HEK293 (cell line): ENCODE measurements around the gene LILRB5.
"Not testable (repeated sequence)": the region's sequence is repeated elsewhere in the genome, so short reads cannot be mapped to it uniquely, and the experiment has no call there.

Experiments used
- CTCF ChIA-PET: fragments of 350-600 bp; formaldehyde crosslinking; extraction: SDS; loops from one replicate; lab custom pipeline; 2021; ENCODE audit warnings: antibody characterized with exemption; lab: Yijun Ruan, JAX
- POLR2A ChIA-PET: fragments of 300-600 bp; formaldehyde crosslinking; extraction: SDS; loops from one replicate; lab custom pipeline; 2020; ENCODE audit warnings: antibody characterized with exemption, inconsistent platforms; lab: Yijun Ruan, JAX
- H3K27ac ChIP-seq: fragments of 200-500 bp; sonication (Bioruptor generic); 2 replicates; pipeline ENCODE4 v1.5.1; 2014; ENCODE audit warnings: low read depth, low read length, control low read depth, inconsistent platforms; ENCODE audit errors: extremely low read depth
- H3K36me3 ChIP-seq, 2 experiments: fragments of 200-500 bp in 1 of 2; sonication (Bioruptor generic) in 1 of 2; 1 replicate in 1 of 2; 2 replicates in 1 of 2; pipeline ENCODE4 v1.5.1; 2014 to 2017; ENCODE audit warnings: inconsistent platforms in 2 of 2, low read length in 2 of 2; ENCODE audit not compliant: control insufficient read depth in 2 of 2, insufficient read depth in 1 of 2
- H3K4me1 ChIP-seq: fragments of 200-500 bp; sonication (Bioruptor generic); 2 replicates; pipeline ENCODE4 v1.5.1; 2014; ENCODE audit warnings: mild to moderate bottlenecking, low read length, inconsistent platforms; ENCODE audit not compliant: control insufficient read depth, insufficient read depth
- H3K4me3 ChIP-seq: 2 replicates; pipeline ENCODE4 v1.5.1; 2011; ENCODE audit warnings: low read depth, mild to moderate bottlenecking, control low read depth, low read length, moderate library complexity
- H3K9me3 ChIP-seq: fragments of 200-500 bp; sonication (Bioruptor generic); 2 replicates; pipeline ENCODE4 v1.5.1; 2014; ENCODE audit warnings: low read depth, low read length, inconsistent platforms; ENCODE audit not compliant: control insufficient read depth, insufficient read depth
- BCL11B ChIP-seq: fragments of 450-650 bp; formaldehyde crosslinking; IDR thresholded peaks from 2 replicates; pipeline ENCODE4 v1.5.1; 2016; ENCODE audit warnings: low read depth, missing biosample characterization, missing genetic modification characterization
- IKZF3 ChIP-seq: fragments of 450-650 bp; IDR thresholded peaks from 2 replicates; pipeline ENCODE4 v1.5.0; 2018; ENCODE audit warnings: missing biosample characterization, mild to moderate bottlenecking, missing genetic modification characterization, moderate library complexity
- SALL2 ChIP-seq: fragments of 450-650 bp; formaldehyde crosslinking; IDR thresholded peaks from 2 replicates; pipeline ENCODE4 v1.5.0; 2017; ENCODE audit warnings: missing biosample characterization, mild to moderate bottlenecking, missing genetic modification characterization, borderline replicate concordance
- ZBTB6 ChIP-seq: fragments of 450-650 bp; formaldehyde crosslinking; IDR thresholded peaks from 2 replicates; pipeline ENCODE4 v1.5.1; 2017; ENCODE audit warnings: missing biosample characterization, missing genetic modification characterization
- ZNF140 ChIP-seq: fragments of 450-650 bp; formaldehyde crosslinking; IDR thresholded peaks from 2 replicates; pipeline ENCODE4 v1.5.1; 2016; ENCODE audit warnings: missing biosample characterization, missing genetic modification characterization
- ZNF155 ChIP-seq: fragments of 450-650 bp; formaldehyde crosslinking; IDR thresholded peaks from 2 replicates; pipeline ENCODE4 v1.5.1; 2016; ENCODE audit warnings: missing biosample characterization, missing genetic modification characterization
- ZNF169 ChIP-seq: fragments of 450-650 bp; formaldehyde crosslinking; IDR thresholded peaks from 2 replicates; pipeline ENCODE4 v1.5.1; 2016; ENCODE audit warnings: missing biosample characterization, missing genetic modification characterization
- ZNF174 ChIP-seq: fragments of 450-650 bp; formaldehyde crosslinking; IDR thresholded peaks from 2 replicates; pipeline ENCODE4 v1.5.0; 2017; ENCODE audit warnings: missing biosample characterization, mild to moderate bottlenecking, missing genetic modification characterization
- ZNF280C ChIP-seq: fragments of 450-650 bp; formaldehyde crosslinking; IDR thresholded peaks from 2 replicates; pipeline ENCODE4 v1.5.1; 2016; ENCODE audit warnings: missing biosample characterization, missing genetic modification characterization
- ZNF350 ChIP-seq: fragments of 450-650 bp; formaldehyde crosslinking; IDR thresholded peaks from 2 replicates; pipeline ENCODE4 v1.5.0; 2017; ENCODE audit warnings: missing biosample characterization, mild to moderate bottlenecking, missing genetic modification characterization
- ZNF501 ChIP-seq: fragments of 450-650 bp; formaldehyde crosslinking; IDR thresholded peaks from 2 replicates; pipeline ENCODE4 v1.5.1; 2016; ENCODE audit warnings: missing biosample characterization, missing genetic modification characterization
- ZNF600 ChIP-seq: fragments of 450-650 bp; formaldehyde crosslinking; IDR thresholded peaks from 2 replicates; pipeline ENCODE4 v1.5.1; 2016; ENCODE audit warnings: missing biosample characterization, missing genetic modification characterization
- ZNF626 ChIP-seq: fragments of 450-650 bp; sonication (Bioruptor Pico); formaldehyde crosslinking; IDR thresholded peaks from 2 replicates; pipeline ENCODE4 v1.5.1; 2018; ENCODE audit warnings: missing biosample characterization, missing genetic modification characterization, inconsistent platforms
- ZNF843 ChIP-seq: fragments of 450-650 bp; formaldehyde crosslinking; IDR thresholded peaks from 2 replicates; pipeline ENCODE4 v1.5.1; 2016; ENCODE audit warnings: missing biosample characterization, missing genetic modification characterization
- ZSCAN18 ChIP-seq: fragments of 450-650 bp; formaldehyde crosslinking; IDR thresholded peaks from 2 replicates; pipeline ENCODE4 v1.5.1; 2016; ENCODE audit warnings: missing biosample characterization, missing genetic modification characterization
- TF ChIP-seq, protein P1 (sequence below): fragments of 450-650 bp; formaldehyde crosslinking; IDR thresholded peaks from 2 replicates; pipeline ENCODE4 v1.5.1; 2016; ENCODE audit warnings: missing biosample characterization, missing genetic modification characterization
- TF ChIP-seq, protein P2 (sequence below): fragments of 450-650 bp; formaldehyde crosslinking; IDR thresholded peaks from 2 replicates; pipeline ENCODE4 v1.5.1; 2016; ENCODE audit warnings: missing biosample characterization, missing genetic modification characterization

Gene LILRB5

GRCh38 chr19:54279406-54279962 is 22.4 kb upstream of the LILRB5 start (continued):
- TF ChIP-seq ZNF280C (tag by site-specific recombination): no peak
- TF ChIP-seq, protein P1, sequence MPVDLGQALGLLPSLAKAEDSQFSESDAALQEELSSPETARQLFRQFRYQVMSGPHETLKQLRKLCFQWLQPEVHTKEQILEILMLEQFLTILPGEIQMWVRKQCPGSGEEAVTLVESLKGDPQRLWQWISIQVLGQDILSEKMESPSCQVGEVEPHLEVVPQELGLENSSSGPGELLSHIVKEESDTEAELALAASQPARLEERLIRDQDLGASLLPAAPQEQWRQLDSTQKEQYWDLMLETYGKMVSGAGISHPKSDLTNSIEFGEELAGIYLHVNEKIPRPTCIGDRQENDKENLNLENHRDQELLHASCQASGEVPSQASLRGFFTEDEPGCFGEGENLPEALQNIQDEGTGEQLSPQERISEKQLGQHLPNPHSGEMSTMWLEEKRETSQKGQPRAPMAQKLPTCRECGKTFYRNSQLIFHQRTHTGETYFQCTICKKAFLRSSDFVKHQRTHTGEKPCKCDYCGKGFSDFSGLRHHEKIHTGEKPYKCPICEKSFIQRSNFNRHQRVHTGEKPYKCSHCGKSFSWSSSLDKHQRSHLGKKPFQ (tag by site-specific recombination): no peak
- no peak for TF ChIP-seq ZNF350 (tag by site-specific recombination)
- TF ChIP-seq ZNF169 (tag by site-specific recombination): no peak
- TF ChIP-seq ZNF155: no peak
- no peak for TF ChIP-seq ZSCAN18 (tag by site-specific recombination)
- TF ChIP-seq BCL11B (tag by site-specific recombination): no peak
- TF ChIP-seq ZNF501 (tag by site-specific recombination): no peak
- no peak for TF ChIP-seq ZNF843 (tag by site-specific recombination)
- TF ChIP-seq, protein P2, sequence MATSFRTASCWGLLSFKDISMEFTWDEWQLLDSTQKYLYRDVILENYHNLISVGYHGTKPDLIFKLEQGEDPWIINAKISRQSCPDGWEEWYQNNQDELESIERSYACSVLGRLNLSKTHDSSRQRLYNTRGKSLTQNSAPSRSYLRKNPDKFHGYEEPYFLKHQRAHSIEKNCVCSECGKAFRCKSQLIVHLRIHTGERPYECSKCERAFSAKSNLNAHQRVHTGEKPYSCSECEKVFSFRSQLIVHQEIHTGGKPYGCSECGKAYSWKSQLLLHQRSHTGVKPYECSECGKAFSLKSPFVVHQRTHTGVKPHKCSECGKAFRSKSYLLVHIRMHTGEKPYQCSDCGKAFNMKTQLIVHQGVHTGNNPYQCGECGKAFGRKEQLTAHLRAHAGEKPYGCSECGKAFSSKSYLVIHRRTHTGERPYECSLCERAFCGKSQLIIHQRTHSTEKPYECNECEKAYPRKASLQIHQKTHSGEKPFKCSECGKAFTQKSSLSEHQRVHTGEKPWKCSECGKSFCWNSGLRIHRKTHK (tag by site-specific recombination): no peak
- no peak for TF ChIP-seq ZNF600
- TF ChIP-seq ZNF174 (tag by site-specific recombination): no peak
- no peak for TF ChIP-seq ZBTB6 (tag by site-specific recombination)
- TF ChIP-seq SALL2 (tag by site-specific recombination): no peak
- no peak for TF ChIP-seq IKZF3 (tag by site-specific recombination)
- no peak for TF ChIP-seq ZNF626 (tag by site-specific recombination)
- no peak for TF ChIP-seq ZNF140 (tag by site-specific recombination)

- H3K9me3 ChIP-seq, H3K4me1 ChIP-seq, H3K4me3 ChIP-seq, H3K36me3 ChIP-seq, H3K27ac ChIP-seq: not testable (repeated sequence)
- POLR2A ChIA-PET: interaction anchor here (0.6 kb wide), 1 partner anchor 128 kb away, joined by 3 read pairs; no protein-coding TSS in a partner anchor
- CTCF ChIA-PET: interaction anchor here (4.0 kb wide), 1 partner anchor 13 kb away, joined by 19 read pairs; no protein-coding TSS in a partner anchor
Measured at GRCh38 chr19:54278571-54279195, 21.6 kb upstream of the LILRB5 start.

DNA sequence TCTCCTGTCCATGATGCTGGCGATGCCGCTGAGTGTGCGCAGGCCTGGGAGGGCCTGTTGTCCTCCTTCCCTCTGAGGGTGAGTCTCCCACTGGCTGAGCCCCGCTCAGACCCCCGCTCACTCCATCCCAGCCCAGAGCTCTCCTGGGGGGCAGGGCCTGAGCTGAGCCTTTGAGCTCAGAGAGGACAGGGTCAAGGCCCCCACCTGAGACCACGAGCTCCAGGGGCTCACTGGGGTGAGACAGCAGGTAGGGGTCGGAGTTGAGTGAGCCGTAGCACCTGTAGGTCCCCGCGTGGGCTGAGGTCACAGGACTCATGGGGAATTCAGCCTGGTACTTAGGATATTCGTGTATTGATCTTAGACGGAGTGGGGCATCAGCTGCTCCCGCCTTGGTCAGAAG is 21.0 kb upstream of the LILRB5 start:
- H3K9me3 ChIP-seq: not testable (repeated sequence)

DNA sequence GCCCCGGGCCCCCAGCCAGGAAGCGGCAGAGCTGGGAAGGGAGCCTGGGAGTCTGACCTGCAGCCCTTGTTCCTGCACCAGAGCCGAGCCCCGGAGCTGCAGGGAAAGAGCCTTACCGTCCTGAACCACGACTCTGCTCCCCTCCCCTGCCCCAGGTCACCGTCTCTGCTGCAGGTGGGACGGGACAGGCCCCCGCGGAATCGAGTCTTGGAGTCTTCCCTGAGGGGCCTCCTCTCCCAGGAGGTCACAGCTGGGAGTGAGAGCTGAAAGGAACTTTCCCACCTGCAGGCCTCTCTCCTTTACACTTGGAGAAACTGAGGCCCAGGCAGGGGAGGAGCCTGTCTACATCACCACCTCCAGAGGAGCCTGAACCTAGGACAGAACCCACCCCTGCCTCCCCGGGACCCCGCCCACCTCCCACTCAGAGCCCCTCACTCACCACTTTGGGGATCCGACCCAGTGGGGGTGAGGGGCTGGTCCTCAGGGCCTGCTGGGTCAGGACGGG is 20.1 kb upstream of the LILRB5 start:
- H3K9me3 ChIP-seq, H3K36me3 ChIP-seq, H3K4me1 ChIP-seq, H3K27ac ChIP-seq, H3K4me3 ChIP-seq, POLR2A ChIA-PET: not testable (repeated sequence)
- CTCF ChIA-PET: interaction anchor here (4.0 kb wide), 1 partner anchor 11 kb away, joined by 19 read pairs; no protein-coding TSS in a partner anchor

More for the DNA sequence above, 21.0 kb upstream of the LILRB5 start:
- ChIA-PET POLR2A (interaction anchor here (0.6 kb wide), 1 partner anchor 77 kb away, joined by 4 read pairs; the partner anchor contains the start of gene RPS9), CTCF (interaction anchor here (4.0 kb wide), 1 partner anchor 12 kb away, joined by 19 read pairs; no protein-coding TSS in a partner anchor)
- not testable (repeated sequence) for H3K4me3 ChIP-seq, H3K4me1 ChIP-seq, H3K36me3 ChIP-seq, H3K27ac ChIP-seq
